Adipose tissue (tissue), 3 donors: ENCODE data around the gene TMEM150B. TPM values are rescaled to one million over a fixed set of nuclear protein-coding genes. Genes with fewer than 3 reads are reported as not detected.
"Not testable (repeated sequence)": the region's sequence is repeated elsewhere in the genome, so short reads cannot be mapped to it uniquely, and the experiment has no call there.

ENCODE experiments used
- H3K27ac ChIP-seq: one replicate; pipeline ENCODE4 v1.5.1; 2013; ENCODE audit warnings: low read depth, low read length
- whole genome bisulfite sequencing, 3 donors: extraction: QIAGEN DNeasy Blood & Tissue Kit; methylation state at CpG; one replicate each; pipeline ENCODE4 v1.1.7; 2013; 5-methylcytosine and 5-hydroxymethylcytosine counted together
- polyA plus RNA-seq, 3 donors: library from polyadenylated mRNA; stranded (reverse); fragments of 200-250 nt; gene quantifications; one replicate each; pipeline ENCODE4 v1.2.3, GENCODE V29; 2013
- donor health status: healthy with polysubstance abuse.
- donor health status: Bipolar disorder and iron deficiency.
- donor health status: healthy.

The TMEM150B gene
- polyA plus RNA-seq, 3 donors, result 0.74 to 4.0 (median 2.4) TPM

DNA sequence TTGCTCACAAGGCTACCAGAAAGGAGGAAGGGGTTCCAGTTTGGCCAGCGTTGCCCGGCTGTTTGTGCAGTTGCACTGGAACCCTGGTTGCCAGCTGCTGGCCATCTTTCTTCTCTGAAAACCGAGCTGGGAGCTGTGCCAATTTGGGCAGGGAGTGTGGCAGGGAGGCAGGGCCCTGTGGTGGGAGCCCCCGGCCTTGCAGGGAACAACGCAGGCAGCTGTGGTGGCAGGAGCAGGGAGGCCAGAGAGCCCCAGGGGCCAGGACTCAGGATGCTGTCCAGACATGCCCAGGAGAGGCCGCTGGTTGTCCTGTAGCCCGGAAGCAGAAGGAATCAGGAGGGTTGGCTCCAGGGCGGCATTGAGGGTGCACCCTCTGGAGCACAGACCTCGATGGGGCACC, 19.3 kb upstream of the TMEM150B start:
- H3K27ac ChIP-seq, result no peak overlapping the region
- 67 to 88% (median 83%) methylated on average over 9 of the region's 9 CpGs for WGBS, 3 donors

DNA sequence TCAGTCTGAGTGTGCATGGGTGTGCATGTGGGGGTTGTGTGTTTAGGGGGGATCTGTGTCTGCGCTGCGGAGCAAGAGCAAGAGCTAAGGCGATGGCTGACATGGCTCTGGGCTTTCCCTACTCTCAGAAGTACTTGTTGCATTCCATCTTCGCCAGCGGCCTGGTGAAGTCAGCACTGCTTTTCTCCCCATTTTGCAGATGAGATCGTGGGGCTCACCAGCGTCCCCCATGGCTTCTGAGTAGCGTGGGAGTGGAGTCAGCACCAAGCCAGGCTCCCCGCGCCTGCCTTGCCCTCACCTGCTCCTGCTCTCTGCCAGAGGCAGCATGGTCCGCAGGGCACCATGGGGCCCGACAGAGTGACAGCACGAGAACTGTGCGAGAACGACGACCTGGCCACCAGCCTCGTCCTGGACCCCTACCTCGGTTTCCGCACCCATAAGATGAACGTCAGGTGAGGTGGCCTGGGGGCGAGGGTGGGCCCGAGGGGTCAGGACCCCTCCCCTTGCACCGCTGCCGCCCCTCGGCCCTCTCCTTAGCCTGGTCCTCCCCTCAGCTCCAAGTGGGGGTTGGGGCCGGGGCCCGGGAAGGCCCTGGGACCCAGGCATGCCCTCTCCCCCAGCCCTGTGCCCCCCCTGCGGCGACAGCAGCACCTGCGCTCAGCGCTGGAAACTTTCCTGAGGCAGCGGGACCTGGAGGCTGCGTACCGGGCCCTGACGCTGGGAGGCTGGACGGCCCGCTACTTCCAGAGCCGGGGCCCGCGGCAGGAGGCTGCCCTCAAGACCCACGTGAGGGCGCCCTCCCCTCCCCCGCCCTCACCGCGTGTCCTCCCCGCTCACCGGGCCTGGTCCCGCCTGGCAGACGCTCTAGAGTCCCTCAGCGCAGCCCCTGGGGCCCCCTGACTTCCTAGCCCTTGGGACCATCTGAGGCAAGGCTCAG, 16.7 kb upstream of the TMEM150B start:
- 82 to 88% (median 86%) methylated on average over 45 to 50 of the region's 50 CpGs for WGBS, 3 donors
- H3K27ac ChIP-seq, result no peak overlapping the region

DNA sequence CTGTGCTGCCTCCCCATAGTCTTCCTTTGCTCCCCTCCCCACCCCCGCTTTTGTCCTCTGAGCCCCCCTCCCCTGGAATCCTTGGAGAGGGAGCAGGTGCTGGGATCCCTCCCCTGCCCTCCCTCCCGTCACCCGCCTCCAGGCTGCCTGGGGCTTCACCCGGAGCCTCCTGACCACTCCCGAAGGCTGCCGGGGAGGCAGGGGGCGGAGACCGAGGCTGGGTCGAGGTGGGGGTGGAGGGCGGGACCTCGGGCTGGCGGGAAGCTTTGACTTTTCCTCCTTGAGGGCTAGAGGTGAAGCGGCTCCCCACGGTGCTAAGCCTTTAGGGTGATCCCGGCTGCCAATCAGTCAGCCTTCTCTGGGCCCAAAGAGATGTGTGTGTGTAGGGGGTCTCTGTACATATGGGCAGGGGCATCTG, 16.0 kb upstream of the TMEM150B start:
- H3K27ac ChIP-seq, result no peak overlapping the region
- WGBS, 3 donors, result 3 to 7% (median 5%) methylated on average over 12 to 15 of the region's 15 CpGs

GRCh38 chr19:55340784-55341147, 15.6 kb upstream of the TMEM150B start:
- 1 to 5% (median 4%) methylated on average over 22 to 24 of the region's 24 CpGs for WGBS, 3 donors
- no peak overlapping the region for H3K27ac ChIP-seq

GRCh38 chr19:55339889-55340783, 15.0 kb upstream of the TMEM150B start:
- WGBS, 3 donors, result 4 to 6% (median 4%) methylated on average over 16 to 44 of the region's 44 CpGs
- H3K27ac ChIP-seq, result peak overlapping the region; percentile 6

DNA sequence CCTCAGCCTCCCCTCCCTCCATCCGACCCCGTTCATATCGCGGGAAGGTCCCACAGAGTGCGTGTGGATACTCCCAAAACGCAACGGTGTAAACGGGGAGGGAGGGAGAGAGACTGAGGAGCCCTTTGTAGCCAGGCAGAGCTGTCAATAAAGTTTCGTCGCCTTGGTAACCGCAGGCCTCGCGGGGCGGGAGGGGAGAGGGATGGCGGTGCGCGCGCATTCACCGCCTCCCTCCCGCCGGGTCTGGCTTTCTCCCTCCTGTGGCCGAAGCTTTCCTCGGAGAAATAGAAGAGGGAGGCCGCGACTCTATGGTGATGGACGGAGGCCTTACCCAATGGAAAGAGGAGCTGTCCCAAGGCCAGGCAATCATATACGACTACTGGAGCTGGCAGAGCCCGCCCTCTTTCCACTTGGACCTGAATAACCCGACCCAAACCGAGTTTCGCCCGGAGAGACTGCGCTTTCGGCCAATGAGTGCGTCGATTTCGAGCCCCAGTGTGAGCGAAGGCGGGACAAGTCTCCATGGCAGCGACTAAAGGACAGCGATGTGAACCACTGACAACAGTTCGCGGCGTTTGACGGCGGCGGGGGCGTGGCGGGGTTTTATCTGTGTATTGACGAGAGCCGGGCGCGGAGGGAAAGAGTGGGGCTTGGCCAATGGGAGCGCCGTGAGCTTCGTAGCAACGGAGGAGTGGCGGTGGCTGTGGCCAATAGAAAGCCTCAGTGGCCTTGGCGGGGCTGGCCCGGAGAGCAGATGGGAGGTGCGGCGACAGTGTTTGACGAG, 14.2 kb upstream of the TMEM150B start, which contains the start of gene KMT5C:
KMT5C (plus strand) TSS at position 772 of the 784 bp plus-strand sequence. CDS start 2,061 bp downstream, outside the sequence.
- peak within 1 kb of the TSS; percentile 56 for H3K27ac ChIP-seq
- 0 to 1% (median 0%) methylated on average over 54 to 63 of the region's 63 CpGs for WGBS, 3 donors

GRCh38 chr19:55336101-55336500, 11.0 kb upstream of the TMEM150B start:
- H3K27ac ChIP-seq, result no peak overlapping the region
- WGBS, 3 donors, result 69 to 82% (median 80%) methylated on average over 7 of the region's 7 CpGs

- H3K27ac ChIP-seq, result no peak overlapping the region
- 74 to 85% (median 78%) methylated on average over 11 of the region's 11 CpGs for WGBS, 3 donors
Measured at GRCh38 chr19:55333870-55334269, 8.7 kb upstream of the TMEM150B start.

- H3K27ac ChIP-seq, result not testable (repeated sequence)
- WGBS, 3 donors, result 85 to 89% (median 86%) methylated on average over 6 of the region's 6 CpGs
Measured at GRCh38 chr19:55329791-55330190, 4.7 kb upstream of the TMEM150B start.

DNA sequence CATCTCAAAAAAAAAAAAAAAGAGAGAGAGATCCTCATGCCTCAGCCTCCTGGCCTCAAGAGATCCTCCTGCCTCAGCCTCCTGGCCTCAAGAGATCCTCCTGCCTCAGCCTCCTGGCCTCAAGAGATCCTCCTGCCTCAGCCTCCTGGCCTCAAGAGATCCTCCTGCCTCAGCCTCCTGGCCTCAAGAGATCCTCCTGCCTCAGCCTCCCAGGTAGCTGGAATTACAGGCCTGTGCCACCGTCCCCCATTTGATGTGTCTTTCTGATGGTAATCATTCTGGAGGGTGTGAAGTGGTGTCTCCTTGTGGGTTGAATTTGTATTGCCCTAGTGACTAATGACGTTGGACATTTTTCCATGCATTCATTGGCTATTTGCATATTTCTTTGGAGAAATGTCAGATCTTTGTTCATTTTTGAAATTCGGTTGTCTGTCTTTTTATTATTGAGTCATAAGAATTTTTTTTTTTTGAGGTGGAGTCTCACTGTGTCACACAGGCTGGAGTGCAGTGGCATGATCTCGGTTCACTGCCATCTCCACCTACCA, 3.7 kb upstream of the TMEM150B start:
- not testable (repeated sequence) for H3K27ac ChIP-seq
- WGBS, 3 donors, result 65 to 77% (median 77%) methylated on average over 4 of the region's 4 CpGs

DNA sequence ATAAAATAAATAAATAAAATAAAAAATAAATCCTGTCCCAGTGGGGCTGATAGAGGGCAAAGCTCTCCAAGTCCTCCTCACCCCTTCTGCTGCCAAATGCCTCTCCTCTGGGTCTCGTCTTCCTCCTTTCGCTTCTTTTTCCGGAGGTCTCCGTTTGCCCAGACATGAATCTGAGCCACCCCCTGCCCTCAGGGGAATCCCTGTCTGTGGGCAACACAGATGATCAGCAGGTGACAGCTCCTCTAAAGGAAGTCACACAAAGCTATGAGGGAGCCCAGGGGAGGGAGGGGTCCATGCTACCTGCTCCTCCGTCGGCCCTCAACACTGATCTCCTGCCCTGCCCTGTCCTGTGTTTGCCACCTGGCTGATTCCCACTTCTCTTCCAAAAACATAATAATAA, 479 bp downstream of the TMEM150B start:
- WGBS, 3 donors, result 74 to 84% (median 81%) methylated on average over 6 of the region's 6 CpGs

GRCh38 chr19:55322204-55322885, 2.8 kb downstream of the TMEM150B start:
- WGBS, 3 donors, result 54 to 56% (median 55%) methylated on average over 12 of the region's 12 CpGs
- H3K27ac ChIP-seq, result no peak overlapping the region

More for the DNA sequence above, 479 bp downstream of the TMEM150B start:
- H3K27ac ChIP-seq, result no peak overlapping the region

- no peak overlapping the region for H3K27ac ChIP-seq
- WGBS, 3 donors, result 53 to 72% (median 62%) methylated on average over 9 of the region's 9 CpGs
Measured at GRCh38 chr19:55321466-55322137, 3.5 kb downstream of the TMEM150B start.

DNA sequence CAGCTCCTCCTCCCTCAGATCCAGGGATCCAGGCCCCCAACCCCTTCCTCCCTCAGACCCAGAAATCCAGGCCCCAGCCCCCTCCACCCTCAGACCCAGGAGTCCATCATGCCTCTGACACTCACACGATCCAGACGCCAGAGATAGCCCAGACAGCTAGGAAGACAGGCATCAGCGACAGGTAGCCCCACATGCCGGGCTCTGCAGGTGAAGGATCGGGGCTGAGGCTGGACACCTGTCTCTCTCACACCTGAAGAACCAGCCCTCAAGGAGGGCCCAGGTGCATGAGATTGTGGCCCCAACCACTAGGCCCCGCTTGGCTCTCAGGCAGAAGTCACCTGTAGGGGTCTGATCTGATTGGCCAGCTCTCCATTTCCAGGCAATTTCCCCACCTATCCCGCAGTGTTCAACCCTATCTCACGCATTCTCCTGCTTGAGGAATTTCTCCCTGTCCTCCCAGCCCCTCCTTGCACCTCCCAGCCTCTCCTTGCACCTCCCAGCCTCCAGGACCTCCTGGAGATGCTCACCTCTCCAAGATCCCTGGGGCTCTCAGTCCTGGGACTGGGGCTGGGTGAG, 4.2 kb downstream of the TMEM150B start:
- WGBS, 3 donors, result 82 to 94% (median 86%) methylated on average over 8 of the region's 8 CpGs
- no peak overlapping the region for H3K27ac ChIP-seq

DNA sequence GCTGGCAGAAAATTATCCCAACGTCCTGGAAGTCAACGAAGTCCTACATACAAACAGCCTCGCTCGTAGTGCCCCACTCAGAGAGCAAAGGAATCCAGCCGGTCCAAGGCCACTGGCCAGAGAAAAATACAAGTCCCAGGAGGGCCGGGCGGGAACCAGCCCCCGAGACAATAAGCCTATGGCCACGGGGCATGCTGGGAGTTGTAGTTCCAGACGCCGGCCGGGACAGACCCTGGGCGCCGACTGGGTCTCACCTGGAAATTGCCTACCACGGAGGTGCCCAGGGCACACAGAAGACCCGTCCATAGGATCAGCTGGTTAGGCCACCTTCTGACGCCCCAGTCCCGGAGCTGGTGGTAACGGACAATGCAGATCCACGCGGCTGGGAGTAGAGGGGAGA, 5.4 kb downstream of the TMEM150B start:
- 16 to 32% (median 23%) methylated on average over 21 of the region's 21 CpGs for WGBS, 3 donors
- no peak overlapping the region for H3K27ac ChIP-seq

DNA sequence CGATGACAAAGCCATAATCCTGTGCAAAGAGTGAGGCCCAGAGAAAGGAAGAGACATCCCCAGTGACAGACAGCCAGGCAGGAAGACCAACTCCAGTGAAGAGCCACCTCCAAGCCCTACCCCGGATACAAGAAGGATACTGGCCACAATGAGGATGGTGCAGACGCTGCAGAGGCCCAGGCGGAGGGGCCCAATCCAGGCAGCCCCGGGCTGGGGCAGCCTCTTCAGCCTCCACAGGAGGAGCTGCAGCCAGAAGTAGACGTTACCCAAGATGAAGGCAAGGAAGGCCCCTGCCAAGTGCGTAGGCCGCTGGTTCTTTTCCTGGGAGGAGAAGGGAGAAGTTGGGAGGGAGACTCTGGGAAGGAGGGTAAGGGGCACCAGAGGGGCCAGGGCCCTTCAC, 8.5 kb downstream of the TMEM150B start:
- 80 to 83% (median 81%) methylated on average over 6 to 8 of the region's 8 CpGs for WGBS, 3 donors
- H3K27ac ChIP-seq, result no peak overlapping the region
